Vagina (tissue), 2 donors: ENCODE data around the gene RAPGEF5.

Experiments used
- POLR2AphosphoS5 ChIP-seq, 2 donors: sonication (generic); formaldehyde crosslinking; IDR thresholded peaks; one replicate each; pipeline ENCODE4 v1.9.0; 2017; ENCODE audit warnings: antibody characterized with exemption in 2 of 2, mild to moderate bottlenecking in 2 of 2, low read depth in 1 of 2; ENCODE audit not compliant: insufficient read depth in 1 of 2
- TF ChIP-seq, protein P1 (sequence below), 3 experiments: fragments of 450-650 bp in 2 of 3; fragments of 200-600 bp in 1 of 3; sonication (generic) in 1 of 3; IDR thresholded peaks; one replicate each; pipeline ENCODE4 v1.5.1; 2017 to 2019; ENCODE audit warnings: antibody characterized with exemption in 3 of 3, mild to moderate bottlenecking in 2 of 3, moderate library complexity in 2 of 3

- TF ChIP-seq, protein P1, sequence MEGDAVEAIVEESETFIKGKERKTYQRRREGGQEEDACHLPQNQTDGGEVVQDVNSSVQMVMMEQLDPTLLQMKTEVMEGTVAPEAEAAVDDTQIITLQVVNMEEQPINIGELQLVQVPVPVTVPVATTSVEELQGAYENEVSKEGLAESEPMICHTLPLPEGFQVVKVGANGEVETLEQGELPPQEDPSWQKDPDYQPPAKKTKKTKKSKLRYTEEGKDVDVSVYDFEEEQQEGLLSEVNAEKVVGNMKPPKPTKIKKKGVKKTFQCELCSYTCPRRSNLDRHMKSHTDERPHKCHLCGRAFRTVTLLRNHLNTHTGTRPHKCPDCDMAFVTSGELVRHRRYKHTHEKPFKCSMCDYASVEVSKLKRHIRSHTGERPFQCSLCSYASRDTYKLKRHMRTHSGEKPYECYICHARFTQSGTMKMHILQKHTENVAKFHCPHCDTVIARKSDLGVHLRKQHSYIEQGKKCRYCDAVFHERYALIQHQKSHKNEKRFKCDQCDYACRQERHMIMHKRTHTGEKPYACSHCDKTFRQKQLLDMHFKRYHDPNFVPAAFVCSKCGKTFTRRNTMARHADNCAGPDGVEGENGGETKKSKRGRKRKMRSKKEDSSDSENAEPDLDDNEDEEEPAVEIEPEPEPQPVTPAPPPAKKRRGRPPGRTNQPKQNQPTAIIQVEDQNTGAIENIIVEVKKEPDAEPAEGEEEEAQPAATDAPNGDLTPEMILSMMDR (IDR thresholded peaks at IDR 0.05) = no peak
- TF ChIP-seq POLR2AphosphoS5 (IDR thresholded peaks at IDR 0.05; ENCODE audit: insufficient read depth in 1 of 2, low read depth in 1 of 2) = no peak
These were observed 4.8 kb upstream of the RAPGEF5 start for GRCh38 chr7:22361795-22362194.
